Endothelial cell of umbilical vein (primary cell): ENCODE data around the gene RPS16. TPM values are rescaled to one million over a fixed set of nuclear protein-coding genes. Genes with fewer than 3 reads are reported as not detected.

Experiments used
- BruUV-seq: library from RNA; stranded (reverse); fragments of 400-500 nt; replicated peaks from 2 replicates; lab custom pipeline; 2021; lab: Mats Ljungman, UMichigan
- CTCF ChIA-PET: fragments of 300-600, 350-600 bp; sonication (Branson Sonifier 250); formaldehyde crosslinking; loops from one replicate; lab custom pipeline; 2021; ENCODE audit warnings: antibody characterized with exemption, inconsistent platforms; lab: Charles Lee
- POLR2A ChIA-PET: fragments of 300-600, 350-600 bp; sonication (Branson Sonifier 250); formaldehyde crosslinking; loops from one replicate; lab custom pipeline; 2021; ENCODE audit warnings: antibody characterized with exemption, inconsistent platforms; lab: Charles Lee
- DNase-seq: peaks from one replicate; pipeline ENCODE4 v3.0.0-alpha.2; 2011; ENCODE audit warnings: low read depth, low spot score
- FAIRE-seq: peaks from 2 replicates; lab custom pipeline; 2011; peaks lifted over from hg19 to GRCh38; lab: Jason Lieb, UNC
- H2AFZ ChIP-seq: 2 replicates; pipeline ENCODE4 v1.6.0; 2012; ENCODE audit warnings: low read depth, low read length, control low read depth, inconsistent platforms
- H3K27ac ChIP-seq: 2 replicates; pipeline ENCODE4 v1.5.1; 2011; ENCODE audit warnings: low read depth, mild to moderate bottlenecking, control low read depth, low read length, moderate library complexity; ENCODE audit not compliant: insufficient read depth
- H3K27me3 ChIP-seq, 2 experiments: 2 replicates each; pipeline versions ENCODE4 v1.6.0 to v1.6.1; 2011; ENCODE audit warnings: low read length in 2 of 2, mixed read lengths in 1 of 2; ENCODE audit not compliant: control insufficient read depth in 2 of 2, insufficient read depth in 2 of 2
- H3K36me3 ChIP-seq, 2 experiments: 2 replicates in 1 of 2; 3 replicates in 1 of 2; pipeline ENCODE4 v1.5.1; 2011; ENCODE audit warnings: low read length in 2 of 2, mild to moderate bottlenecking in 1 of 2, moderate library complexity in 1 of 2; ENCODE audit not compliant: control insufficient read depth in 2 of 2, insufficient read depth in 2 of 2; ENCODE audit errors: extremely low read depth in 1 of 2
- H3K4me1 ChIP-seq: 3 replicates; pipeline ENCODE4 v1.5.1; 2011; ENCODE audit warnings: mild to moderate bottlenecking, low read length; ENCODE audit not compliant: control insufficient read depth, insufficient read depth; ENCODE audit errors: extremely low read depth
- H3K4me2 ChIP-seq: 2 replicates; pipeline ENCODE4 v1.6.1; 2011; ENCODE audit warnings: low read length, control low read depth, mixed read lengths; ENCODE audit not compliant: insufficient read depth
- H3K4me3 ChIP-seq, 3 experiments: fragments of 200-600 bp in 1 of 3; sonication (generic), shearing (Covaris generic) in 1 of 3; replicated peaks in 1 of 3; 2 replicates each; pipeline ENCODE4 v1.5.1; 2011 to 2016; ENCODE audit warnings: control low read depth in 3 of 3, low read length in 3 of 3, mild to moderate bottlenecking in 2 of 3, inconsistent platforms in 1 of 3, low read depth in 1 of 3, moderate library complexity in 1 of 3; ENCODE audit not compliant: insufficient read depth in 1 of 3
- H3K79me2 ChIP-seq: 2 replicates; pipeline ENCODE4 v1.6.0; 2012; ENCODE audit warnings: low read length, inconsistent platforms; ENCODE audit not compliant: control insufficient read depth, insufficient read depth
- H3K9ac ChIP-seq: replicated peaks from 2 replicates; pipeline ENCODE3; 2011; ENCODE audit warnings: low read length, control low read depth; ENCODE audit not compliant: insufficient read depth; ENCODE audit errors: extremely low read depth
- H3K9me1 ChIP-seq: replicated peaks from 3 replicates; pipeline ENCODE4 v1.6.0; 2011; ENCODE audit warnings: mild to moderate bottlenecking, low read length; ENCODE audit not compliant: control insufficient read depth, insufficient read depth; ENCODE audit errors: extremely low read depth
- H3K9me3 ChIP-seq: replicated peaks from 2 replicates; pipeline ENCODE4 v1.5.1; 2012; ENCODE audit warnings: low read length, inconsistent platforms; ENCODE audit not compliant: control insufficient read depth, insufficient read depth
- H4K20me1 ChIP-seq: replicated peaks from 2 replicates; pipeline ENCODE3; 2011; ENCODE audit warnings: mild to moderate bottlenecking, low read length; ENCODE audit not compliant: control insufficient read depth, insufficient read depth; ENCODE audit errors: extremely low read depth
- EZH2 ChIP-seq: IDR thresholded peaks from 2 replicates; pipeline ENCODE4 v1.6.1; 2012; ENCODE audit warnings: borderline replicate concordance, low read depth, mild to moderate bottlenecking, moderate library complexity, low read length, inconsistent platforms; ENCODE audit not compliant: severe bottlenecking
- FOS ChIP-seq: IDR thresholded peaks from 2 replicates; pipeline ENCODE4 v1.6.1; 2011; ENCODE audit warnings: mild to moderate bottlenecking, low read length, moderate library complexity, borderline replicate concordance; ENCODE audit not compliant: insufficient read depth
- GATA2 ChIP-seq: IDR thresholded peaks from 2 replicates; pipeline ENCODE4 v1.7.0; 2011; ENCODE audit warnings: low read depth, mild to moderate bottlenecking, moderate library complexity, mixed read lengths, low read length; ENCODE audit not compliant: insufficient read length, insufficient read depth
- JUN ChIP-seq: IDR thresholded peaks from 2 replicates; pipeline ENCODE4 v1.6.1; 2011; ENCODE audit warnings: borderline replicate concordance, low read depth; ENCODE audit not compliant: insufficient read length, insufficient read depth
- MYC ChIP-seq: IDR thresholded peaks from one replicate; pipeline ENCODE4 v1.6.1; 2011; ENCODE audit warnings: mild to moderate bottlenecking, low read depth, low read length
- POLR2A ChIP-seq: IDR thresholded peaks from 2 replicates; pipeline ENCODE4 v1.6.1; 2012; ENCODE audit warnings: low read depth, mild to moderate bottlenecking, control low read depth, low read length
- POLR2AphosphoS5 ChIP-seq: IDR thresholded peaks from 2 replicates; pipeline ENCODE4 v1.6.1; 2012; ENCODE audit warnings: low read depth, mild to moderate bottlenecking, control low read depth, low read length, moderate library complexity; ENCODE audit not compliant: insufficient read depth
- dilution Hi-C: fragments of 300-500 bp; cut with MboI; formaldehyde crosslinking; loops from one replicate; pipeline ENCODE4 v1.15.0; 2019; ENCODE audit warnings: low sequenced_read_pairs; ENCODE audit not compliant: extremely low pct_ligation_motif_present
- intact Hi-C: fragments of 100-400 bp; cut with micrococcal nuclease; formaldehyde crosslinking; loops from one replicate; pipeline ENCODE4 v1.10.0; 2022
- polyA plus RNA-seq, 4 experiments: library from polyadenylated mRNA; depleted of rRNA in 3 of 4; stranded (reverse) in 3 of 4; unstranded in 1 of 4; fragments of >200 nt; gene quantifications; 2 replicates each; pipeline versions ENCODE4 v1.2.1 to v1.2.3, GENCODE V29; 2011 to 2012; ENCODE audit warnings: missing spikeins in 1 of 4
- total RNA-seq: library from RNA; stranded (reverse); gene quantifications from 2 replicates; pipeline ENCODE4 v1.2.3, GENCODE V29; 2021
- TF ChIP-seq, protein P1 (sequence below), 2 donors: IDR thresholded peaks; 1 replicate in 1 of 2; 2 replicates in 1 of 2; pipeline ENCODE4 v1.5.1; 2011; ENCODE audit warnings: low read length in 2 of 2, mild to moderate bottlenecking in 2 of 2, moderate library complexity in 2 of 2, control low read depth in 1 of 2, inconsistent platforms in 1 of 2, low read depth in 1 of 2; ENCODE audit not compliant: insufficient read depth in 1 of 2; ENCODE audit errors: extremely low read depth in 1 of 2
- TF ChIP-seq, protein P2 (sequence below): IDR thresholded peaks from 2 replicates; pipeline ENCODE4 v1.6.1; 2011; ENCODE audit not compliant: insufficient read depth, insufficient read length

Gene RPS16
- total and polyA plus RNA-seq, 2 donors (not counting 3 experiments of a cell fraction or from before 2014, with no cell fraction given): 1,768 to 5,244 TPM

DNA sequence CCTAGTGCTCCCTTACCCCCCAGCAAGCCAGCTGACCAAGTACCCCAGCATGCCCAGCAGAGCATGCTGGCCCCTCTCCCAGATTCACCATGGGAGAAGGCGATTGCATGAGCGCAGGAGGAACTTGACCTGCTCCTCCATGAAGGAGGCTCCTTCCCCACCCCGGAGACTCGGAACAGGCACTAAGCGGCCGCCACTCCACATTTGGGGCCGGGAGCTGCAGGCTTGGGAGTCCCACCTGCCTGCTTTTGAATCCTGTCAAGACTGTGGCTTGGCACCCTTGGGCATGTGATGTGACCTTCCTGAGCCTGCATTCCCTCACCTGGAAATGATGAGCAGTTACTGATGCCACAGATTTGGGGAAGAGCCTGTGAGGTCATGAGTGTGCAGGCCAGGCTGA lies 32.2 kb upstream of the RPS16 start:
- Histone ChIP-seq H4K20me1 (no peaks in the 10 kb centered on the region), H3K4me2 (no peak overlapping the region), H3K9ac (no peak overlapping the region), H3K9me1 (no peaks in the 10 kb centered on the region), H3K79me2 (peaks cover 2% of the 10 kb centered on the region), H3K9me3 (no peaks in the 10 kb centered on the region), H3K36me3 (peaks cover 17 to 70% of the 10 kb centered on the region in 2 experiments), H3K27me3 (no peaks in the 10 kb centered on the region), H2AFZ (no peak overlapping the region), H3K4me1 (no peaks in the 10 kb centered on the region), H3K27ac (no peak overlapping the region), H3K4me3 (no peak overlapping the region)
- ChIA-PET CTCF (interaction anchor here (1.5 kb wide), 1 partner anchor 76 kb away, joined by 3 read pairs; the partner anchor contains the start of genes MED29 and PAF1), POLR2A (no interaction called here)
- FAIRE-seq (no peak), DNase-seq (no peak)
- TF ChIP-seq, protein P1, sequence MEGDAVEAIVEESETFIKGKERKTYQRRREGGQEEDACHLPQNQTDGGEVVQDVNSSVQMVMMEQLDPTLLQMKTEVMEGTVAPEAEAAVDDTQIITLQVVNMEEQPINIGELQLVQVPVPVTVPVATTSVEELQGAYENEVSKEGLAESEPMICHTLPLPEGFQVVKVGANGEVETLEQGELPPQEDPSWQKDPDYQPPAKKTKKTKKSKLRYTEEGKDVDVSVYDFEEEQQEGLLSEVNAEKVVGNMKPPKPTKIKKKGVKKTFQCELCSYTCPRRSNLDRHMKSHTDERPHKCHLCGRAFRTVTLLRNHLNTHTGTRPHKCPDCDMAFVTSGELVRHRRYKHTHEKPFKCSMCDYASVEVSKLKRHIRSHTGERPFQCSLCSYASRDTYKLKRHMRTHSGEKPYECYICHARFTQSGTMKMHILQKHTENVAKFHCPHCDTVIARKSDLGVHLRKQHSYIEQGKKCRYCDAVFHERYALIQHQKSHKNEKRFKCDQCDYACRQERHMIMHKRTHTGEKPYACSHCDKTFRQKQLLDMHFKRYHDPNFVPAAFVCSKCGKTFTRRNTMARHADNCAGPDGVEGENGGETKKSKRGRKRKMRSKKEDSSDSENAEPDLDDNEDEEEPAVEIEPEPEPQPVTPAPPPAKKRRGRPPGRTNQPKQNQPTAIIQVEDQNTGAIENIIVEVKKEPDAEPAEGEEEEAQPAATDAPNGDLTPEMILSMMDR (IDR thresholded peaks at IDR 0.05; ENCODE audit: extremely low read depth in 1 of 2, insufficient read depth in 1 of 2, low read depth in 1 of 2, low read length in 2 of 2): no peak
- TF ChIP-seq FOS (no peak), POLR2AphosphoS5 (no peak), EZH2 (no peak), MYC (no peak), JUN (no peak), GATA2 (no peak), POLR2A (no peak)
- TF ChIP-seq, protein P2, sequence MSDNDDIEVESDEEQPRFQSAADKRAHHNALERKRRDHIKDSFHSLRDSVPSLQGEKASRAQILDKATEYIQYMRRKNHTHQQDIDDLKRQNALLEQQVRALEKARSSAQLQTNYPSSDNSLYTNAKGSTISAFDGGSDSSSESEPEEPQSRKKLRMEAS: no peak
- dilution Hi-C loops: no loop called here
- no TSS peak for BruUV-seq
- intact Hi-C loops: no loop called here
